SK-N-SH treated with all-trans-retinoic acid at 6 μM for 48 hours (cell line): Measurements from ENCODE around the gene SMPDL3B.

Source experiments
- ATAC-seq: fragments of 200-7000 bp; cut with Tn5 transposase; 3 replicates; pipeline ENCODE4 v1.9.1; 2020; ENCODE audit warnings: mild to moderate bottlenecking, moderate library complexity
- ARNTL ChIP-seq: fragments of 450-650 bp; formaldehyde crosslinking; IDR thresholded peaks from 2 replicates; pipeline ENCODE4 v1.5.0; 2020; ENCODE audit warnings: low read depth, mild to moderate bottlenecking, moderate library complexity, borderline replicate concordance
- BACH2 ChIP-seq: fragments of 250-450 bp; sonication (Bioruptor Pico); IDR thresholded peaks from 2 replicates; pipeline ENCODE4 v1.9.0; 2021; ENCODE audit warnings: mild to moderate bottlenecking, borderline replicate concordance
- CSDC2 ChIP-seq: fragments of 250-450 bp; sonication (Bioruptor Pico); IDR thresholded peaks from 2 replicates; pipeline ENCODE4 v1.5.0; 2020; ENCODE audit warnings: mild to moderate bottlenecking, moderate library complexity
- ESRRG ChIP-seq: fragments of 250-450 bp; sonication (Bioruptor Pico); IDR thresholded peaks from 2 replicates; pipeline ENCODE4 v1.6.1; 2021; ENCODE audit warnings: mild to moderate bottlenecking
- ISL1 ChIP-seq: fragments of 250-450 bp; sonication (Bioruptor Pico); IDR thresholded peaks from 2 replicates; pipeline ENCODE4 v2.1.2; 2022; ENCODE audit warnings: mild to moderate bottlenecking, moderate library complexity
- OSR1 ChIP-seq: fragments of 250-450 bp; sonication (Bioruptor Pico); IDR thresholded peaks from 2 replicates; pipeline ENCODE4 v1.8.0; 2022; ENCODE audit warnings: moderate library complexity, mild to moderate bottlenecking, inconsistent platforms
- PPARA ChIP-seq: fragments of 250-450 bp; sonication (Bioruptor Pico); IDR thresholded peaks from 2 replicates; pipeline ENCODE4 v1.5.0; 2020; ENCODE audit warnings: mild to moderate bottlenecking, borderline replicate concordance
- RARB ChIP-seq: fragments of 250-450 bp; sonication (Bioruptor Pico); IDR thresholded peaks from 2 replicates; pipeline ENCODE4 v1.8.0; 2021; ENCODE audit warnings: mild to moderate bottlenecking, moderate library complexity
- SNAI2 ChIP-seq: fragments of 250-450 bp; sonication (Bioruptor Pico); IDR thresholded peaks from 2 replicates; pipeline ENCODE4 v1.5.0; 2020; ENCODE audit warnings: mild to moderate bottlenecking, moderate library complexity
- TCF4 ChIP-seq: fragments of 250-450 bp; sonication (Bioruptor Pico); IDR thresholded peaks from 2 replicates; pipeline ENCODE4 v1.8.0; 2021; ENCODE audit warnings: mild to moderate bottlenecking, moderate library complexity, borderline replicate concordance
- TOX ChIP-seq: fragments of 250-450 bp; sonication (Bioruptor Pico); IDR thresholded peaks from 2 replicates; pipeline ENCODE4 v1.8.0; 2021; ENCODE audit warnings: mild to moderate bottlenecking, moderate library complexity, borderline replicate concordance
- ZC3H10 ChIP-seq: fragments of 250-450 bp; sonication (Bioruptor Pico); IDR thresholded peaks from 2 replicates; pipeline ENCODE4 v1.5.1; 2021; ENCODE audit warnings: mild to moderate bottlenecking, moderate library complexity
- ZFP3 ChIP-seq: fragments of 250-450 bp; sonication (Bioruptor Pico); IDR thresholded peaks from 2 replicates; pipeline ENCODE4 v1.5.0; 2020; ENCODE audit warnings: mild to moderate bottlenecking, moderate library complexity
- ZFP30 ChIP-seq: fragments of 450-650 bp; formaldehyde crosslinking; IDR thresholded peaks from 2 replicates; pipeline ENCODE4 v1.5.0; 2022; ENCODE audit warnings: mild to moderate bottlenecking, moderate library complexity
- ZNF565 ChIP-seq: fragments of 450-650 bp; formaldehyde crosslinking; conservative IDR thresholded peaks from 2 replicates; pipeline ENCODE4 v1.5.0; 2020; ENCODE audit warnings: low read depth, mild to moderate bottlenecking, moderate library complexity
- ZNF70 ChIP-seq: fragments of 450-650 bp; formaldehyde crosslinking; IDR thresholded peaks from 2 replicates; pipeline ENCODE4 v1.5.0; 2020; ENCODE audit warnings: mild to moderate bottlenecking, moderate library complexity
- ZNF8 ChIP-seq: fragments of 450-650 bp; formaldehyde crosslinking; IDR thresholded peaks from 2 replicates; pipeline ENCODE4 v1.5.0; 2020; ENCODE audit warnings: mild to moderate bottlenecking, moderate library complexity
- TF ChIP-seq, protein P1 (sequence below): fragments of 250-450 bp; sonication (Bioruptor Pico); IDR thresholded peaks from 2 replicates; pipeline ENCODE4 v1.8.0; 2020; ENCODE audit warnings: mild to moderate bottlenecking, moderate library complexity, borderline replicate concordance
- TF ChIP-seq, protein P2 (sequence below): fragments of 250-450 bp; sonication (Bioruptor Pico); IDR thresholded peaks from 2 replicates; pipeline ENCODE4 v1.8.0; 2021; ENCODE audit warnings: low read depth, mild to moderate bottlenecking, moderate library complexity, borderline replicate concordance
- TF ChIP-seq, protein P3 (sequence below): fragments of 250-450 bp; sonication (Bioruptor Pico); IDR thresholded peaks from 2 replicates; pipeline ENCODE4 v1.5.1; 2021; ENCODE audit warnings: mild to moderate bottlenecking, moderate library complexity
- TF ChIP-seq, protein P4 (sequence below): fragments of 250-450 bp; sonication (Bioruptor Pico); IDR thresholded peaks from 2 replicates; pipeline ENCODE4 v1.5.0; 2020; ENCODE audit warnings: mild to moderate bottlenecking, moderate library complexity
- TF ChIP-seq, protein P5 (sequence below): fragments of 250-450 bp; sonication (Bioruptor Pico); IDR thresholded peaks from 2 replicates; pipeline ENCODE4 v1.5.1; 2020; ENCODE audit warnings: low read depth, mild to moderate bottlenecking, moderate library complexity

The SMPDL3B gene

DNA sequence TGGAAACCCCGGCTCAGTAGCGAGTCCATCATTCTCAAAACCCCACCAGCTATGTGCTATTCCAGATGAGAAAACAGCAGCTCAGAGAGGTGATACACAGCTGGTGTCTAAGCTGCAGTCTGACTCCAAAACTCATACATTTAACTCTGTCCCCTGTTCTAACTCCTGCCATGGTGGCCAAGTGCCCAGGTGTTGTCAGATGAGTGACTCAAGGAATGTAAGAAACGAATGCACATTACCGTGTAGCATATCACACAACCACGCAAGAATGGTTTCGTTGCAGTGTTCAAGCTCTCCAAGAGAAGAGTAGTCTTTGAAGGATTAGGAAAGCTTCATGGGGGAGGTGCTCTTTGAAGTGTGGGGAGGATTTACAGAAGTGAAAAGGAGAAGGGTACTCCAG is 20.3 kb downstream of the SMPDL3B start:
- ATAC-seq: no peak
- TF ChIP-seq, protein P1, sequence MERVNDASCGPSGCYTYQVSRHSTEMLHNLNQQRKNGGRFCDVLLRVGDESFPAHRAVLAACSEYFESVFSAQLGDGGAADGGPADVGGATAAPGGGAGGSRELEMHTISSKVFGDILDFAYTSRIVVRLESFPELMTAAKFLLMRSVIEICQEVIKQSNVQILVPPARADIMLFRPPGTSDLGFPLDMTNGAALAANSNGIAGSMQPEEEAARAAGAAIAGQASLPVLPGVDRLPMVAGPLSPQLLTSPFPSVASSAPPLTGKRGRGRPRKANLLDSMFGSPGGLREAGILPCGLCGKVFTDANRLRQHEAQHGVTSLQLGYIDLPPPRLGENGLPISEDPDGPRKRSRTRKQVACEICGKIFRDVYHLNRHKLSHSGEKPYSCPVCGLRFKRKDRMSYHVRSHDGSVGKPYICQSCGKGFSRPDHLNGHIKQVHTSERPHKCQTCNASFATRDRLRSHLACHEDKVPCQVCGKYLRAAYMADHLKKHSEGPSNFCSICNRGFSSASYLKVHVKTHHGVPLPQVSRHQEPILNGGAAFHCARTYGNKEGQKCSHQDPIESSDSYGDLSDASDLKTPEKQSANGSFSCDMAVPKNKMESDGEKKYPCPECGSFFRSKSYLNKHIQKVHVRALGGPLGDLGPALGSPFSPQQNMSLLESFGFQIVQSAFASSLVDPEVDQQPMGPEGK (CRISPR knock-in tag): no peak
- TF ChIP-seq TCF4 (CRISPR knock-in tag) (no peak), CSDC2 (CRISPR knock-in tag) (no peak), SNAI2 (CRISPR knock-in tag) (no peak), BACH2 (CRISPR knock-in tag) (no peak), RARB (CRISPR knock-in tag) (no peak), OSR1 (CRISPR knock-in tag) (no peak), ZFP3 (CRISPR knock-in tag) (no peak), ZC3H10 (no peak), ZNF70 (no peak), PPARA (CRISPR knock-in tag) (no peak), ESRRG (CRISPR knock-in tag) (no peak), ZNF565 (CRISPR knock-in tag) (no peak), ZFP30 (CRISPR knock-in tag) (no peak), TOX (CRISPR knock-in tag) (no peak), ISL1 (CRISPR knock-in tag) (no peak)
- TF ChIP-seq, protein P2, sequence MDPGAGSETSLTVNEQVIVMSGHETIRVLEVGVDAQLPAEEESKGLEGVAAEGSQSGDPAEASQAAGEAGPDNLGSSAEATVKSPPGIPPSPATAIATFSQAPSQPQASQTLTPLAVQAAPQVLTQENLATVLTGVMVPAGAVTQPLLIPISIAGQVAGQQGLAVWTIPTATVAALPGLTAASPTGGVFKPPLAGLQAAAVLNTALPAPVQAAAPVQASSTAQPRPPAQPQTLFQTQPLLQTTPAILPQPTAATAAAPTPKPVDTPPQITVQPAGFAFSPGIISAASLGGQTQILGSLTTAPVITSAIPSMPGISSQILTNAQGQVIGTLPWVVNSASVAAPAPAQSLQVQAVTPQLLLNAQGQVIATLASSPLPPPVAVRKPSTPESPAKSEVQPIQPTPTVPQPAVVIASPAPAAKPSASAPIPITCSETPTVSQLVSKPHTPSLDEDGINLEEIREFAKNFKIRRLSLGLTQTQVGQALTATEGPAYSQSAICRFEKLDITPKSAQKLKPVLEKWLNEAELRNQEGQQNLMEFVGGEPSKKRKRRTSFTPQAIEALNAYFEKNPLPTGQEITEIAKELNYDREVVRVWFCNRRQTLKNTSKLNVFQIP (CRISPR knock-in tag): no peak
- TF ChIP-seq, protein P3, sequence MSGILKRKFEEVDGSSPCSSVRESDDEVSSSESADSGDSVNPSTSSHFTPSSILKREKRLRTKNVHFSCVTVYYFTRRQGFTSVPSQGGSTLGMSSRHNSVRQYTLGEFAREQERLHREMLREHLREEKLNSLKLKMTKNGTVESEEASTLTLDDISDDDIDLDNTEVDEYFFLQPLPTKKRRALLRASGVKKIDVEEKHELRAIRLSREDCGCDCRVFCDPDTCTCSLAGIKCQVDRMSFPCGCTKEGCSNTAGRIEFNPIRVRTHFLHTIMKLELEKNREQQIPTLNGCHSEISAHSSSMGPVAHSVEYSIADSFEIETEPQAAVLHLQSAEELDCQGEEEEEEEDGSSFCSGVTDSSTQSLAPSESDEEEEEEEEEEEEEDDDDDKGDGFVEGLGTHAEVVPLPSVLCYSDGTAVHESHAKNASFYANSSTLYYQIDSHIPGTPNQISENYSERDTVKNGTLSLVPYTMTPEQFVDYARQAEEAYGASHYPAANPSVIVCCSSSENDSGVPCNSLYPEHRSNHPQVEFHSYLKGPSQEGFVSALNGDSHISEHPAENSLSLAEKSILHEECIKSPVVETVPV: no peak
- TF ChIP-seq, protein P4, sequence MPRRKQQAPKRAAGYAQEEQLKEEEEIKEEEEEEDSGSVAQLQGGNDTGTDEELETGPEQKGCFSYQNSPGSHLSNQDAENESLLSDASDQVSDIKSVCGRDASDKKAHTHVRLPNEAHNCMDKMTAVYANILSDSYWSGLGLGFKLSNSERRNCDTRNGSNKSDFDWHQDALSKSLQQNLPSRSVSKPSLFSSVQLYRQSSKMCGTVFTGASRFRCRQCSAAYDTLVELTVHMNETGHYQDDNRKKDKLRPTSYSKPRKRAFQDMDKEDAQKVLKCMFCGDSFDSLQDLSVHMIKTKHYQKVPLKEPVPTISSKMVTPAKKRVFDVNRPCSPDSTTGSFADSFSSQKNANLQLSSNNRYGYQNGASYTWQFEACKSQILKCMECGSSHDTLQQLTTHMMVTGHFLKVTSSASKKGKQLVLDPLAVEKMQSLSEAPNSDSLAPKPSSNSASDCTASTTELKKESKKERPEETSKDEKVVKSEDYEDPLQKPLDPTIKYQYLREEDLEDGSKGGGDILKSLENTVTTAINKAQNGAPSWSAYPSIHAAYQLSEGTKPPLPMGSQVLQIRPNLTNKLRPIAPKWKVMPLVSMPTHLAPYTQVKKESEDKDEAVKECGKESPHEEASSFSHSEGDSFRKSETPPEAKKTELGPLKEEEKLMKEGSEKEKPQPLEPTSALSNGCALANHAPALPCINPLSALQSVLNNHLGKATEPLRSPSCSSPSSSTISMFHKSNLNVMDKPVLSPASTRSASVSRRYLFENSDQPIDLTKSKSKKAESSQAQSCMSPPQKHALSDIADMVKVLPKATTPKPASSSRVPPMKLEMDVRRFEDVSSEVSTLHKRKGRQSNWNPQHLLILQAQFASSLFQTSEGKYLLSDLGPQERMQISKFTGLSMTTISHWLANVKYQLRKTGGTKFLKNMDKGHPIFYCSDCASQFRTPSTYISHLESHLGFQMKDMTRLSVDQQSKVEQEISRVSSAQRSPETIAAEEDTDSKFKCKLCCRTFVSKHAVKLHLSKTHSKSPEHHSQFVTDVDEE (CRISPR knock-in tag): no peak
- TF ChIP-seq, protein P5, sequence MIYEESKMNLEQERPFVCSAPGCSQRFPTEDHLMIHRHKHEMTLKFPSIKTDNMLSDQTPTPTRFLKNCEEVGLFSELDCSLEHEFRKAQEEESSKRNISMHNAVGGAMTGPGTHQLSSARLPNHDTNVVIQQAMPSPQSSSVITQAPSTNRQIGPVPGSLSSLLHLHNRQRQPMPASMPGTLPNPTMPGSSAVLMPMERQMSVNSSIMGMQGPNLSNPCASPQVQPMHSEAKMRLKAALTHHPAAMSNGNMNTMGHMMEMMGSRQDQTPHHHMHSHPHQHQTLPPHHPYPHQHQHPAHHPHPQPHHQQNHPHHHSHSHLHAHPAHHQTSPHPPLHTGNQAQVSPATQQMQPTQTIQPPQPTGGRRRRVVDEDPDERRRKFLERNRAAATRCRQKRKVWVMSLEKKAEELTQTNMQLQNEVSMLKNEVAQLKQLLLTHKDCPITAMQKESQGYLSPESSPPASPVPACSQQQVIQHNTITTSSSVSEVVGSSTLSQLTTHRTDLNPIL (CRISPR knock-in tag): no peak

DNA sequence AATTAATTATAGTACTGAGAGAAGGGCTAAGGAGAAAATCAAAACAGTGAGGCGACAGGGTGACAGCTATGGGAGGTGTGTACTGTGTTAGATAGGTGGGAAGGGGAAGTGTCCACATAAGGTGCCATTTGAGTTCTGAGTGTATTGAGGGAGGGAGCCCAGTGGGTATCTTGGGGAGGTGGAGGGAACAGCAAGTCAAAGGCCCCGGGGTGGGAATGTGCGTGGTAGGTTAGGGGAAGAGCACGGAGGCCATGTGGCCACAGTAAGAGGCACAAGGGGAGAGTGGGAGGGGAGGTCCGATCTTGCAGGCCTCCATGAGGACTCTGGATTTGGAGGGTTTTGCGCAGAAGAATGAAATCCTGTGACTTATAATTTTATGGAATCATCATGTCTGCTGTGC is 22.0 kb downstream of the SMPDL3B start:
- ATAC-seq: no peak
- TF ChIP-seq ARNTL (no peak), RARB (CRISPR knock-in tag) (no peak), ZFP3 (CRISPR knock-in tag) (no peak), ZC3H10 (no peak), PPARA (CRISPR knock-in tag) (no peak), ZNF8 (CRISPR knock-in tag) (no peak), TCF4 (CRISPR knock-in tag) (no peak)
- TF ChIP-seq, protein P3: no peak
- TF ChIP-seq, protein P2 (CRISPR knock-in tag): no peak
- TF ChIP-seq, protein P4 (CRISPR knock-in tag): no peak
